Mammary epithelial cell (primary cell): ENCODE measurements around the gene PSKH1.

Experiments
- EZH2 ChIP-seq: IDR thresholded peaks from 2 replicates; pipeline ENCODE4 v1.6.1; 2012; ENCODE audit warnings: low read length, inconsistent platforms, borderline replicate concordance
- TF ChIP-seq, protein P1 (sequence below), 2 donors: IDR thresholded peaks in 1 of 2; conservative IDR thresholded peaks in 1 of 2; 2 replicates each; pipeline ENCODE4 v1.5.1; 2011 to 2012; ENCODE audit warnings: inconsistent platforms in 2 of 2, low read length in 2 of 2, mild to moderate bottlenecking in 2 of 2, control low read depth in 1 of 2, low read depth in 1 of 2; ENCODE audit not compliant: insufficient read depth in 1 of 2; ENCODE audit errors: extremely low read depth in 1 of 2

DNA sequence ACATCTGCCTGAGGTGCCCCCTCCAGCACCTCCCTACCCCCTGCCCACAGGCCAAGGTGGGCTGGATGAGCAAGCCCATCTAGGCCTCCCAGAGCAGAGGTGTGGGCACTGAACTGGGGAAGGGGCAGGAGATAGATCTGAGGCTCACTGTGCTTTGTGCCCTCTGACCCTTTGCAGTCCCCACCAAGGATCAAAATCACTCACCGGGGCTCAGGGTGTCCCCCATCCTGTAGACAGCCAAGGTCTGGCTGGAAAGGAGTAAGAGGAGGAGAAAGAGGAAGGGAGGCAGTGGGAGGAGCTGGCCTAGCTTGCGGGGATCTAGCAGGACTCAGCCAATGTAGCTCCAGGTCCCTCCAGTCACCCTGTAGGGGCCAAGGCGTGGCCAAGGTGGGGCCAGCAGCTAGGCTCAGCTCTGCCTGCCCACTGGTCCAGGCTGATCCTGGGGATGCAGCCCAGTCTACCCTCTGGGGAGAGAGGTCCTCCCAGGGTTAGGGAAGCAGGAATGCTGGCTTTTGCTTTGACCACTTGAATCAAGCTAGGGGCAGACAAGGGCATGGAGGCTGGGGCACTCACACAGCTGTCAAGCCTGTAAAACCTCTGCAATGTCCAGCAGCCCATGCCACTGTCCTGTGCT, 73.6 kb downstream of the PSKH1 start:
- TF ChIP-seq, protein P1, sequence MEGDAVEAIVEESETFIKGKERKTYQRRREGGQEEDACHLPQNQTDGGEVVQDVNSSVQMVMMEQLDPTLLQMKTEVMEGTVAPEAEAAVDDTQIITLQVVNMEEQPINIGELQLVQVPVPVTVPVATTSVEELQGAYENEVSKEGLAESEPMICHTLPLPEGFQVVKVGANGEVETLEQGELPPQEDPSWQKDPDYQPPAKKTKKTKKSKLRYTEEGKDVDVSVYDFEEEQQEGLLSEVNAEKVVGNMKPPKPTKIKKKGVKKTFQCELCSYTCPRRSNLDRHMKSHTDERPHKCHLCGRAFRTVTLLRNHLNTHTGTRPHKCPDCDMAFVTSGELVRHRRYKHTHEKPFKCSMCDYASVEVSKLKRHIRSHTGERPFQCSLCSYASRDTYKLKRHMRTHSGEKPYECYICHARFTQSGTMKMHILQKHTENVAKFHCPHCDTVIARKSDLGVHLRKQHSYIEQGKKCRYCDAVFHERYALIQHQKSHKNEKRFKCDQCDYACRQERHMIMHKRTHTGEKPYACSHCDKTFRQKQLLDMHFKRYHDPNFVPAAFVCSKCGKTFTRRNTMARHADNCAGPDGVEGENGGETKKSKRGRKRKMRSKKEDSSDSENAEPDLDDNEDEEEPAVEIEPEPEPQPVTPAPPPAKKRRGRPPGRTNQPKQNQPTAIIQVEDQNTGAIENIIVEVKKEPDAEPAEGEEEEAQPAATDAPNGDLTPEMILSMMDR (conservative IDR thresholded peaks at IDR 0.05 in 1 of 2, IDR thresholded peaks at IDR 0.05 in 1 of 2; ENCODE audit: extremely low read depth in 1 of 2, insufficient read depth in 1 of 2, low read depth in 1 of 2, low read length in 2 of 2) = no peak
- TF ChIP-seq EZH2 = no peak
